GM13976 (cell line): ENCODE measurements around the gene MROH2A.

ENCODE experiments used
- DNase-seq: peaks from one replicate; pipeline ENCODE4 v3.0.0; 2012; ENCODE audit warnings: low spot score
- in situ Hi-C: fragments of 300-500 bp; cut with MboI; formaldehyde crosslinking; loops from one replicate; pipeline ENCODE4 v1.12.0; 2022; ENCODE audit warnings: low sequenced_read_pairs, mixed read lengths, inconsistent platforms; ENCODE audit not compliant: unreplicated experiment
- TF ChIP-seq, protein P1 (sequence below): IDR thresholded peaks from 2 replicates; pipeline ENCODE4 v1.5.1; 2012; ENCODE audit warnings: borderline replicate concordance, mild to moderate bottlenecking; ENCODE audit not compliant: insufficient read depth; ENCODE audit errors: extremely low read depth, missing control alignments, control extremely low read depth

Gene MROH2A

GRCh38 chr2:233823731-233824121, 45.6 kb downstream of the MROH2A start:
- in situ Hi-C loops, result no loop called here
- no peak for DNase-seq
- TF ChIP-seq, protein P1, sequence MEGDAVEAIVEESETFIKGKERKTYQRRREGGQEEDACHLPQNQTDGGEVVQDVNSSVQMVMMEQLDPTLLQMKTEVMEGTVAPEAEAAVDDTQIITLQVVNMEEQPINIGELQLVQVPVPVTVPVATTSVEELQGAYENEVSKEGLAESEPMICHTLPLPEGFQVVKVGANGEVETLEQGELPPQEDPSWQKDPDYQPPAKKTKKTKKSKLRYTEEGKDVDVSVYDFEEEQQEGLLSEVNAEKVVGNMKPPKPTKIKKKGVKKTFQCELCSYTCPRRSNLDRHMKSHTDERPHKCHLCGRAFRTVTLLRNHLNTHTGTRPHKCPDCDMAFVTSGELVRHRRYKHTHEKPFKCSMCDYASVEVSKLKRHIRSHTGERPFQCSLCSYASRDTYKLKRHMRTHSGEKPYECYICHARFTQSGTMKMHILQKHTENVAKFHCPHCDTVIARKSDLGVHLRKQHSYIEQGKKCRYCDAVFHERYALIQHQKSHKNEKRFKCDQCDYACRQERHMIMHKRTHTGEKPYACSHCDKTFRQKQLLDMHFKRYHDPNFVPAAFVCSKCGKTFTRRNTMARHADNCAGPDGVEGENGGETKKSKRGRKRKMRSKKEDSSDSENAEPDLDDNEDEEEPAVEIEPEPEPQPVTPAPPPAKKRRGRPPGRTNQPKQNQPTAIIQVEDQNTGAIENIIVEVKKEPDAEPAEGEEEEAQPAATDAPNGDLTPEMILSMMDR, result no peak

- no peak for DNase-seq
- in situ Hi-C loops, result no loop called here
Observed at GRCh38 chr2:233824373-233824772, 46.2 kb downstream of the MROH2A start.

GRCh38 chr2:233828546-233829192, 50.5 kb downstream of the MROH2A start:
- no peak for DNase-seq
- in situ Hi-C loops, result no loop called here
- TF ChIP-seq, protein P1, result no peak

More at GRCh38 chr2:233824373-233824772, 46.2 kb downstream of the MROH2A start:
- TF ChIP-seq, protein P1, result no peak

DNA sequence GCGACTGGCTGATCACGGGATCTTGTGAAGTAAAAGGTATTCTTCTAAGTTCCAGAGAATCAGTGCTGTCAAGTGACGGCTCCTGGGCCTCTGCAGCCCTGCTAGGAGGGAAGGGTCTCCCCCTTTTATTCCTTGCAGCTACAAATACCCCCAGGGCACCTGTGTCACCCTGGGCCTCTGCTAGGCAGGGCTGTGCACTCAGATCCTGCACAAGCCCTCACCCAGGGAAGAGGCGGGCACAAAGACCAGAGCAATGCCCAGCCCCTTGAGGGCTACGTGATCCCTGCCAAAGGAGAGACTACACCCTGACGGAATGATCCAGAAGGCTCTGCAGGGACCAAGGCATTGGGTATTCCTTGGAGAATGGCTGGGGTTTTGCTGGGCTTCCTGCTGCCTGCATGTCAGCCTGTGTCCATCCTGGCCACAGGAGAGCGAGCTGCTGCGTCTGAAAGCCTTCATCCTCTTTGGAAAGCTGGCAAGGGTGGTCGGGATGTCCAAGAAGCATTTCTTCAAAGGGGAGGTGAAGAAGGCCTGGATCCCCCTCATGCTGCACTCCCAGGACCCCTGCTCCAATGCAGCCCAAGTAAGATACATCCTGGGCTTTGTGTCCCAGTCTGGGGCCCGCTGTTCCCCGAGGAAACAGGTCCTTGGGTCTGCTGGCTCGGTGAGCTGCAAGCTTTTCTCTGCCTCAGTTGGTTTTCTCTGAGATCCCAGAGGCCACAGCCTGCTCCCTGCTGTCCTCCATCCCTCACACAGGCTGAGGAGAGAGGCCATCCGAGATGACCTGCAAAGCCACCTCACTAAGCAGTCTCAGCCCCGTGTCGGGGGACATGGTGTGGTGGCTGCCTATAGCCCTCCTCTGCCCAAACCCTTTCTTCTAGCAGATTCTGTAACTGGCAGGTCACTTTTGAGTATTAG, 51.3 kb downstream of the MROH2A start:
- DNase-seq, result no peak
- TF ChIP-seq, protein P1, result no peak
- in situ Hi-C loops, result no loop called here

GRCh38 chr2:233830111-233830802, 52.1 kb downstream of the MROH2A start:
- DNase-seq, result no peak
- in situ Hi-C loops, result no loop called here
- TF ChIP-seq, protein P1, result no peak

- in situ Hi-C loops, result no loop called here
- no peak for DNase-seq
- TF ChIP-seq, protein P1, result no peak
Observed at GRCh38 chr2:233831011-233831721, 53.0 kb downstream of the MROH2A start.
